C4-2B (cell line): Measurements from ENCODE around the gene RPP40.

Experiments
- H3K27ac ChIP-seq: fragments of 450-650 bp; 2 replicates; pipeline ENCODE4 v1.5.1; 2017
- ZFX ChIP-seq: fragments of 450-650 bp; IDR thresholded peaks from 2 replicates; pipeline ENCODE4 v1.6.1; 2017
- TF ChIP-seq, protein P1 (sequence below): fragments of 450-650 bp; conservative IDR thresholded peaks from 2 replicates; pipeline ENCODE4 v1.5.1; 2017; ENCODE audit warnings: mild to moderate bottlenecking

Gene RPP40

GRCh38 chr6:4957521-4958231, 46.2 kb downstream of the RPP40 start:
- H3K27ac ChIP-seq = no peak overlapping the region
- TF ChIP-seq, protein P1, sequence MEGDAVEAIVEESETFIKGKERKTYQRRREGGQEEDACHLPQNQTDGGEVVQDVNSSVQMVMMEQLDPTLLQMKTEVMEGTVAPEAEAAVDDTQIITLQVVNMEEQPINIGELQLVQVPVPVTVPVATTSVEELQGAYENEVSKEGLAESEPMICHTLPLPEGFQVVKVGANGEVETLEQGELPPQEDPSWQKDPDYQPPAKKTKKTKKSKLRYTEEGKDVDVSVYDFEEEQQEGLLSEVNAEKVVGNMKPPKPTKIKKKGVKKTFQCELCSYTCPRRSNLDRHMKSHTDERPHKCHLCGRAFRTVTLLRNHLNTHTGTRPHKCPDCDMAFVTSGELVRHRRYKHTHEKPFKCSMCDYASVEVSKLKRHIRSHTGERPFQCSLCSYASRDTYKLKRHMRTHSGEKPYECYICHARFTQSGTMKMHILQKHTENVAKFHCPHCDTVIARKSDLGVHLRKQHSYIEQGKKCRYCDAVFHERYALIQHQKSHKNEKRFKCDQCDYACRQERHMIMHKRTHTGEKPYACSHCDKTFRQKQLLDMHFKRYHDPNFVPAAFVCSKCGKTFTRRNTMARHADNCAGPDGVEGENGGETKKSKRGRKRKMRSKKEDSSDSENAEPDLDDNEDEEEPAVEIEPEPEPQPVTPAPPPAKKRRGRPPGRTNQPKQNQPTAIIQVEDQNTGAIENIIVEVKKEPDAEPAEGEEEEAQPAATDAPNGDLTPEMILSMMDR = peak; percentile 58
- no peak for TF ChIP-seq ZFX

DNA sequence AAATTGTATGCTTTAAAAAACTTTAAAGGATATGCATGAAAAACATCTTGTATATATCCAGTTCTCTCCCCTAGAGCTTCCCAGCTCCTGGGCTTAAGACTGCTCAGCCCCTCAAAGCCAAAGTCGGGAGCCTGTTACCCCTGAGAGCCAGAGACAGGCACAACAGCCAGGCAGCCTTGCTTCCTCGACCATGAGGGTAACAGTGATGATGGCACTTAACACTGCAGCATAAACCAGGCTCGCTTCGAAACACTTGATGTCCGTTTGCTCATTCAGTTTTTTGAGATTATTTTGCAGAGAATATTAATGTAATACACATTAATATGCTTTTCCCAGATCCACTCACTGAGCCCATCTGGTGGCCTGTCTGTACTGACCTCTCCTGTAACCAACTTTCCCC, 47.2 kb downstream of the RPP40 start:
- H3K27ac ChIP-seq = no peak overlapping the region
- no peak for TF ChIP-seq ZFX
- TF ChIP-seq, protein P1 = no peak

DNA sequence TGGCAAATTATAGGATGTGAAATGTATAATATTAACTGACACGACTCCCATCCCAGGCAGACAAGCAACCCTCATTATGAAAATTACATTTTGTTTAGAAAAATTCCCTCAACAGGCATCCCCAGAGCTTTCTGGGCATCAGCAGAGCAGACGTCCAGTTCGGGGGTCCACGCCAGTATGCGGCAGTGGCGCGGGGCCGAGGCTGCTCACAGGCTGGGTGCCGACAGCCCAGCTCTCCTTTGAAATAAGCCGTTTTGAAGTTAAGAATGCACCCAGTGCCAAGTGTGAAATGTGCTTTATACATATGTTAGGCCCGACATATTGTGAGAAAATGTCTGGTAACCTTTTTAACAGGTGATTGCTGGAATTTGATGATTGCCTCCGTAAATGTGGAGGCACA, 50.4 kb downstream of the RPP40 start:
- TF ChIP-seq, protein P1 = no peak
- TF ChIP-seq ZFX = no peak

GRCh38 chr6:4950836-4951533, 52.9 kb downstream of the RPP40 start:
- no peak overlapping the region for H3K27ac ChIP-seq
- TF ChIP-seq ZFX = no peak
- TF ChIP-seq, protein P1 = no peak

More for the DNA sequence above, 50.4 kb downstream of the RPP40 start:
- no peak overlapping the region for H3K27ac ChIP-seq

DNA sequence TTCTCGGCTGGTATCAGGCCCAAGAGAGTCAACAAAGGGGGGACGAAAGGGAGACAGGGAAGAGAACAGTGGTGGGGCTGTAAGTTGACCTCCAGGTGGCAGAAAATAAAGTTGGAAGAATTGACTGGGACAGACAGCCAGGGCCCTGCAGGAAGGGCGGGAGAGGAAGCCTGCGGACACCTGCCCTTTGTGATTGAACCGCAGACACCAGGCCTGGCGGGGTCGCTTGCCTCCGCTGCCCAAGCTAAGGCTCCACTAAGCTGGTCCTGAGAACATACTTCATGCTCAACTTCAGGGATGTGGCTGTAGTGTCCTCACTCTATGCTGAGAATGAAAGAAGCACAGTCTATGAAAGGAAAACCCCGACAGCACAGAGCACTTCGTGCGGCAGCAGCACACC, 53.8 kb downstream of the RPP40 start:
- no peak for TF ChIP-seq ZFX
- TF ChIP-seq, protein P1 = no peak
- H3K27ac ChIP-seq = no peak overlapping the region

DNA sequence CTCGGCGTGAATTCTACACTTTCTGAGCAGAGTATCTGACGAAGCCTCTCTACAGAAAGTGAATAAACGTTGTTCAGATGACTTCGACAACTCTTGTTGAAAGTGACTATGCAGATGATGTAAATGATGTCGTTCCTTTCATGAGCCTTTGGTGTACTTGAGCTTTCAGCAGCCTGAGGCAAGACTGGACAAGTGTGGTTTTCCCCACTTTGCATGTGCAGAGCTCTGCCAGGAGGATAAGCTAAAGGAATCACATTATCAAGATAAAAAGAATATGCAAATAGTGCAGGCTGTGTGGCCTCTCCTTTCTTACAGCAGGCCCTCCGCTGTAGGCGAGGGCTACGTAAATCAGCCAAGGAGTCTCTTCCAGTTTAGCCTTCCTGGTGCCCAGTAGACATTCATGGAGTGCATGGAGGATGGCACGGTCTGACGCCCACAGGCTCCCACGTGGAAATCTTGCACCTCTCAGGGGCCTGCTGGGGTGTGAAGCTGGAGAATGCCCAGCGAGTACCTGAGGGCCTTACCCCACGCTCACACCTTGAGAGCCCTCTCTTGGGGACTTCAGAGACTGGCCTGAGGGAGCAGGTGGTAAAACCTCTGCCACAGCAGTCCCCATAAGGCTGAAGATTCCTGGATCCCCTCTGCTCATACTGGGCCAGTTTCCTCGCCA, 54.9 kb downstream of the RPP40 start:
- TF ChIP-seq ZFX = no peak
- TF ChIP-seq, protein P1 = no peak

GRCh38 chr6:4947716-4948115, 56.1 kb downstream of the RPP40 start:
- TF ChIP-seq ZFX = no peak
- TF ChIP-seq, protein P1 = no peak
- no peak overlapping the region for H3K27ac ChIP-seq

More for the DNA sequence above, 54.9 kb downstream of the RPP40 start:
- no peak overlapping the region for H3K27ac ChIP-seq
